Measurements from ENCODE around the gene ARL15. TPM values are rescaled to one million over a fixed set of nuclear protein-coding genes. Genes with fewer than 3 reads are reported as not detected.

ARL15 gene
- total and polyA plus RNA-seq, 2 experiments from 2014 or later = 7.8 to 9.9 TPM

DNA sequence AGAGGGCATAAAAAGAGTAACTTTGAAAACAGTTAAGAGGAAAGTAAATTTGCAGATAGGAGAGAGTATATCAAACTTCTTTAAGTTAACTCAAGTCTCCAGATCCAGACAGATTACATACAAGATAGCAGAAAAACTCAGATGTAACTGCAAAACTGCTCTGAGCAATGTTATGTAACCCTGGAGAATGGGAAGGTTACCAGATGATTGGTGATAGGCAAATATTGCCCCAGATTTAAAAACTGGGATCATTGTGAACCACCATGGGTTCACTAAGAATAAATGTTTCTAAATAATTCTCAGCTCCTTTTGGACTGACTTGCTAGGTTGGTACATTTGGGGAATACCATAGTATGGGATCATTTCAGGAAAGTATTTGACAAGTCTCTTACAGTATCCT is 176.5 kb downstream of the ARL15 start:
- in situ Hi-C loops (cut with MboI) = no loop called here
- Histone ChIP-seq H3K9me2 (ENCODE audit: insufficient read depth) (no peaks in the 10 kb centered on the region), H4K20me1 (ENCODE audit: insufficient read depth) (no peaks in the 10 kb centered on the region), H3K27ac (no peak overlapping the region), H3K27me3 (replicated peaks; ENCODE audit: insufficient read depth) (no peaks in the 10 kb centered on the region), H3K4me1 (ENCODE audit: insufficient read depth) (peaks cover 5% of the 10 kb centered on the region; the same call in 1 of the 2 replicates), H3K36me3 (ENCODE audit: low read depth) (no peaks in the 10 kb centered on the region), H3K79me2 (ENCODE audit: insufficient read depth) (no peaks in the 10 kb centered on the region), H3K9ac (no peak overlapping the region), H3F3A (ENCODE audit: insufficient read depth) (no peaks in the 10 kb centered on the region), H3K9me3 (ENCODE audit: low read depth) (no peaks in the 10 kb centered on the region), H3K4me3 (no peak overlapping the region), H3K4me2 (ENCODE audit: unreplicated experiment) (no peak overlapping the region), H2AFZ (no peak overlapping the region)
- TF ChIP-seq EZH2phosphoT487 (IDR thresholded peaks at IDR 0.05; ENCODE audit: insufficient read depth, low read depth) = no peak
- TF ChIP-seq EZH2 (IDR thresholded peaks at IDR 0.05; ENCODE audit: insufficient read depth, poor library complexity, severe bottlenecking) = no peak
- DNase-seq = no peak

DNA sequence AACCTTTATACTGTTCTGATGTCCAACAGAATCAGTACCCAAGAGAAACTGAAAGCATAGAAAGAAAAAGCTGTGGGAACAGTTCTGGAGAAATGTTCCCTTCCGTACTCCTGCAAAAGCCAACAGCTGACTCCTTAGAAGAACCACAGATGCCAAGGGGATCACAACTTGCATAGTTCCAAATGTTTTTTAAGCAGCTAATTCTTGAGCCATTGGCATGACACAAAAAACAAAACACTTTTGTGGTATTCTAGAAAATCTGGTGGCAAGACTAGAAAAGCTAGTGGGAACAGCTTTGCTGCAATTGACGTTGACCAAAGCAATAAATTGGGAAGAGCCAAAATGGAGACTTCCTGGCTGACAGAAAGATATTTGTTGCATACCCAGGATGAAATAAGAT is 189.9 kb downstream of the ARL15 start:
- in situ Hi-C loops (cut with MboI) = no loop called here
- Histone ChIP-seq H3K4me1 (ENCODE audit: insufficient read depth) (peaks cover 6% of the 10 kb centered on the region; the same call in 1 of the 2 replicates), H3K27ac (no peak overlapping the region), H2AFZ (no peak overlapping the region), H3K4me3 (no peak overlapping the region), H3K36me3 (ENCODE audit: low read depth) (no peaks in the 10 kb centered on the region), H4K20me1 (ENCODE audit: insufficient read depth) (no peaks in the 10 kb centered on the region), H3K9ac (no peak overlapping the region), H3K27me3 (replicated peaks; ENCODE audit: insufficient read depth) (no peaks in the 10 kb centered on the region), H3F3A (ENCODE audit: insufficient read depth) (no peaks in the 10 kb centered on the region; the same call in 1 of the 2 replicates), H3K9me3 (ENCODE audit: low read depth) (no peaks in the 10 kb centered on the region), H3K79me2 (ENCODE audit: insufficient read depth) (no peaks in the 10 kb centered on the region), H3K9me2 (ENCODE audit: insufficient read depth) (no peaks in the 10 kb centered on the region), H3K4me2 (ENCODE audit: unreplicated experiment) (no peak overlapping the region)
- 52 to 63% methylated on average over 2 of the region's 2 CpGs for WGBS, 2 experiments (ENCODE audit: low coverage in 1 of 2, low lambda C conversion rate in 2 of 2, missing lambda C conversion rate in 2 of 2)
- no peak for TF ChIP-seq EZH2phosphoT487 (IDR thresholded peaks at IDR 0.05; ENCODE audit: insufficient read depth, low read depth)
- DNase-seq = no peak

DNA sequence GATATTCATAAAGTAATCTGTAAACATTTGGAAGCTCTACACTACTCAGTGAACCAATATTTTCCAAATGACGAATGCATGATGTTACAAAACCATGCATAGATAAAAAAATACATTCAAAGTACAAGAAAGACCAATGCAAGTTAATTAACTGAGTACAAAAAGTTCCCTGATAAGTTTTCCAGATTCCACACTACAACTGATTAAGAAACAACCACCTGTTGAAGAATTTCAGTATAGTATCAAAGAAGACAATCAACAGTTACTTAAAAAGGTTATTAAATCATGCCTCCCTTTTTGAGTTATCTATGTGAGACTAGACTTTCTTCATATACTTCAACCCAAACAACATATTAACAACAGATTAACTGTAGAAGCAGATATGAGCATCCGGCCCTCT is 192.4 kb downstream of the ARL15 start:
- H2AFZ ChIP-seq = no peak overlapping the region
- no peak overlapping the region for H3K9ac ChIP-seq
- no peaks in the 10 kb centered on the region for H4K20me1 ChIP-seq (ENCODE audit: insufficient read depth)
- H3K9me3 ChIP-seq (ENCODE audit: low read depth) = no peaks in the 10 kb centered on the region
- no peak for DNase-seq
- H3K4me3 ChIP-seq = no peak overlapping the region
- H3K79me2 ChIP-seq (ENCODE audit: insufficient read depth) = no peaks in the 10 kb centered on the region
- H3K36me3 ChIP-seq (ENCODE audit: low read depth) = no peaks in the 10 kb centered on the region
- peaks cover 6% of the 10 kb centered on the region; the same call in 1 of the 2 replicates for H3K4me1 ChIP-seq (ENCODE audit: insufficient read depth)
- WGBS, 2 experiments (ENCODE audit: low coverage in 1 of 2, low lambda C conversion rate in 2 of 2, missing lambda C conversion rate in 2 of 2) = 90 to 94% methylated on average over 2 of the region's 2 CpGs
- in situ Hi-C loops (cut with MboI) = no loop called here
- no peaks in the 10 kb centered on the region; the same call in 1 of the 2 replicates for H3F3A ChIP-seq (ENCODE audit: insufficient read depth)
- H3K9me2 ChIP-seq (ENCODE audit: insufficient read depth) = no peaks in the 10 kb centered on the region
- H3K27me3 ChIP-seq (replicated peaks; ENCODE audit: insufficient read depth) = no peaks in the 10 kb centered on the region
- H3K27ac ChIP-seq = no peak overlapping the region
- no peak overlapping the region for H3K4me2 ChIP-seq (ENCODE audit: unreplicated experiment)
- TF ChIP-seq EZH2 (IDR thresholded peaks at IDR 0.05; ENCODE audit: insufficient read depth, poor library complexity, severe bottlenecking) = no peak
- no peak for TF ChIP-seq EZH2phosphoT487 (IDR thresholded peaks at IDR 0.05; ENCODE audit: insufficient read depth, low read depth)

DNA sequence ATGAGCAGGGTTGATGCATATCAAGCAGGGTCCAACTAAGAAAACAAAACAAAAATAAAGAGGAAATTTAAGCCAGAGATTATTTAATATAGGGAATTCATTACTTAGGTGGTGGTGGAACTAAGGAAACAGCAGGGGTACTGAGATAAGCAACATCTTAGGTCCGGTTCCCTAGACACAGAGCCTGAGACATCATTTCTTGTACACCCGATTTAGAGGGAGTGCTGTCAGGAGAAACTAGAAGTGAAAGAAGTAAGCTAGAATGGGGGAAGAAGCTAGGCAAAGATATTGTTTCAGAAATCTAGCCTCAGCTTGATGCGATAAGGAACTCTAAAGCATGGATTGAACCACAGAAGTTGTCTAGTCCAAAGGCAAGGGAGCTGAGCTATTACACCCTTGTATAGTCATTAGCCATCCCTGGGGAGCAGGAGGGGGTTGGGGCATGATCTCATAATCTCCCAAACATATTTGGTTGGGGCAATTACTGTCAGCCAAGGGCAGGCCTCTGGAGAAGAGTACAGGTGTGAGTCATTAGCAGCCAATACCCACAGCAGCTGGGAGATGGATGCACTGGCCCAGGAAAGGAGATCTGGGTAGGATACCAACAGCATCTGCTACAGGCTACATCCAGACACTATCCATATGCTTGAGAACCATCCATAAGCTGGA is 194.5 kb downstream of the ARL15 start:
- WGBS, 2 experiments (ENCODE audit: low coverage in 1 of 2, low lambda C conversion rate in 2 of 2, missing lambda C conversion rate in 2 of 2) = 93 to 96% methylated on average over 3 of the region's 3 CpGs
- H3K27ac ChIP-seq = no peak overlapping the region
- H3K9me3 ChIP-seq (ENCODE audit: low read depth) = no peaks in the 10 kb centered on the region
- peak; percentile 47 for DNase-seq
- H4K20me1 ChIP-seq (ENCODE audit: insufficient read depth) = no peaks in the 10 kb centered on the region
- H3K4me1 ChIP-seq (ENCODE audit: insufficient read depth) = peaks cover 6% of the 10 kb centered on the region; the same call in 1 of the 2 replicates
- no peaks in the 10 kb centered on the region for H3K36me3 ChIP-seq (ENCODE audit: low read depth)
- no peaks in the 10 kb centered on the region for H3K27me3 ChIP-seq (replicated peaks; ENCODE audit: insufficient read depth)
- no peak overlapping the region for H3K4me3 ChIP-seq
- H3K9me2 ChIP-seq (ENCODE audit: insufficient read depth) = no peaks in the 10 kb centered on the region
- no peaks in the 10 kb centered on the region; the same call in 1 of the 2 replicates for H3F3A ChIP-seq (ENCODE audit: insufficient read depth)
- TF ChIP-seq EZH2phosphoT487 (IDR thresholded peaks at IDR 0.05; ENCODE audit: insufficient read depth, low read depth) = no peak
- TF ChIP-seq EZH2 (IDR thresholded peaks at IDR 0.05; ENCODE audit: insufficient read depth, poor library complexity, severe bottlenecking) = no peak
- in situ Hi-C loops (cut with MboI) = no loop called here
- H2AFZ ChIP-seq = no peak overlapping the region
- H3K79me2 ChIP-seq (ENCODE audit: insufficient read depth) = no peaks in the 10 kb centered on the region
- no peak overlapping the region for H3K9ac ChIP-seq
- H3K4me2 ChIP-seq (ENCODE audit: unreplicated experiment) = no peak overlapping the region
